ENCODE results near the gene C10orf90.

Gene C10orf90

DNA sequence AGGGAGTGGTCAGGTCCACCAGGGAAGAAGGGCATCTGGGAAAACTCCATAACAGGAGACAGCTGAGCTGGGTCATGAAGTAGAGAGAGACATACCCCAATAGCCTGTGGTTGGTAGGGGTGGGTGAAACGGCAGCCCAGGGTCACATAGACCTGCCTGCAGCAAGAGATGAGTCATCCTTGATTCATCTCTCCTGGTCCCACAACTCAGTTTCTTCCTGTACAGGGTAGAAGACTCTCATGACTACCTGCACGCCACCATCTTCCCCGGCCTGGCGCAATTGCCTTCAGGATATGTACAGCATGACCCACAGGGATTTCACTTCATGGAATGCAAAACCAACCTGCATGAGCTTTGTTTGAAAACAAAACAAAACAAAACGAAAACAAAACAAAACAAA is 237.1 kb downstream of the C10orf90 start:
- no peaks in the 10 kb centered on the region for H3K27me3 ChIP-seq (ENCODE audit: insufficient read depth, low read depth)
- H3K79me2 ChIP-seq (ENCODE audit: insufficient read depth, low read depth) = no peaks in the 10 kb centered on the region
- no peaks in the 10 kb centered on the region for H4K20me1 ChIP-seq (ENCODE audit: insufficient read depth)
- no peak overlapping the region for H3K27ac ChIP-seq
- H3K36me3 ChIP-seq (ENCODE audit: insufficient read depth) = no peaks in the 10 kb centered on the region
- TF ChIP-seq CTCF (conservative IDR thresholded peaks at IDR 0.05; ENCODE audit: low read depth, low read length) = no peak
- H2AFZ ChIP-seq (ENCODE audit: low read depth) = no peak overlapping the region
- no peak overlapping the region for H3K9ac ChIP-seq
- H3K4me3 ChIP-seq (IDR thresholded peaks at IDR 0.05; ENCODE audit: insufficient read depth, low read depth, low read length) = no peak overlapping the region
- no peaks in the 10 kb centered on the region for H3K4me1 ChIP-seq (ENCODE audit: low read depth, poor library complexity, severe bottlenecking)
- no peak overlapping the region for H3K4me2 ChIP-seq

GRCh38 chr10:126432507-126432906 is 238.0 kb downstream of the C10orf90 start:
- no peak for TF ChIP-seq CTCF (conservative IDR thresholded peaks at IDR 0.05; ENCODE audit: low read depth, low read length)
- Histone ChIP-seq H3K4me1 (ENCODE audit: low read depth, poor library complexity, severe bottlenecking) (no peaks in the 10 kb centered on the region), H3K27ac (no peak overlapping the region), H3K4me2 (no peak overlapping the region), H4K20me1 (ENCODE audit: insufficient read depth) (no peaks in the 10 kb centered on the region), H2AFZ (ENCODE audit: low read depth) (no peak overlapping the region), H3K79me2 (ENCODE audit: insufficient read depth, low read depth) (no peaks in the 10 kb centered on the region), H3K36me3 (ENCODE audit: insufficient read depth) (no peaks in the 10 kb centered on the region), H3K4me3 (IDR thresholded peaks at IDR 0.05; ENCODE audit: insufficient read depth, low read depth, low read length) (no peak overlapping the region), H3K9ac (no peak overlapping the region), H3K27me3 (ENCODE audit: insufficient read depth, low read depth) (no peaks in the 10 kb centered on the region)

DNA sequence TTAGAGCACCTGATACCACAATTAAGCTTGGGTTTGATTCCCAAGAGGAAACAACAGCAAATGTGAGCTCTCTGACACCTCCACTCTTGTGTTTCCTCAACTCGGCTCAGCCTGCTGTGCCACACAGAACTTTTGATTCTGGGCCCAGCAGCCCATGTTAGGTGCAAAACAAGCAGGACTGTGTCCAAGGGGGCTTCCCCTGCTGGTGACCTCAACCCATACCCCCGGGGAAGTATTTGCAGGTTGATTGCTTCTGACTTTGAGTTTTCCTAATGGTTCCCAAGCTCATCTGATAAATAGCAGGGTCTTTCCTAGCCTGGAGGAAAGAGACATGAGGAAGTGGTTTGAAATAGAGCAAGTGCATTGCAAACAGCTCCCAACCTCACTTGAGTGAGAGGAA is 238.7 kb downstream of the C10orf90 start:
- Histone ChIP-seq H4K20me1 (ENCODE audit: insufficient read depth) (no peaks in the 10 kb centered on the region), H3K79me2 (ENCODE audit: insufficient read depth, low read depth) (no peaks in the 10 kb centered on the region), H3K4me1 (ENCODE audit: low read depth, poor library complexity, severe bottlenecking) (no peaks in the 10 kb centered on the region), H3K9ac (no peak overlapping the region), H3K27ac (no peak overlapping the region), H2AFZ (ENCODE audit: low read depth) (no peak overlapping the region), H3K4me3 (IDR thresholded peaks at IDR 0.05; ENCODE audit: insufficient read depth, low read depth, low read length) (no peak overlapping the region), H3K4me2 (no peak overlapping the region), H3K27me3 (ENCODE audit: insufficient read depth, low read depth) (no peaks in the 10 kb centered on the region), H3K36me3 (ENCODE audit: insufficient read depth) (no peaks in the 10 kb centered on the region)
- TF ChIP-seq CTCF (conservative IDR thresholded peaks at IDR 0.05; ENCODE audit: low read depth, low read length) = no peak

DNA sequence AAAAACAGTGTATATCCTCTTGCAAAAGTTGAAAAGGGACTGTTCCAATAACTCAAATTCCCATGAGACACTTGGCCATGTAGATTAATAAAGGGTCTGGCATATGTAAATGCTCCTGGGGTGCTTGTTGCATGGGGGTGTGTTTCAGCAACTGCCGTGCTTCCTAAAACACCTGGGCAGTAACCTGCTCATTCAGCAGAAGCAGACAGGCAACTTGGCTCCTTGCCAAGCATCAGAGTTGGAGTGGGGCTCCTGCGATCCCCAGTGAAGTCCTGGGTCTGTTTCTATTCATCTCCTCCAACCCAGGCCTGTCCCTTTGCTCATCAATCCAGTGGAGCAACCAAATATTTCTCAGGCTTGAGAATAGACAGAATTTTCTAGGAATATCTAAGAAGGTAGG is 240.0 kb downstream of the C10orf90 start:
- H4K20me1 ChIP-seq (ENCODE audit: insufficient read depth) = no peaks in the 10 kb centered on the region
- H3K27me3 ChIP-seq (ENCODE audit: insufficient read depth, low read depth) = no peaks in the 10 kb centered on the region
- no peak overlapping the region for H3K4me3 ChIP-seq (IDR thresholded peaks at IDR 0.05; ENCODE audit: insufficient read depth, low read depth, low read length)
- H3K9ac ChIP-seq = no peak overlapping the region
- no peaks in the 10 kb centered on the region for H3K4me1 ChIP-seq (ENCODE audit: low read depth, poor library complexity, severe bottlenecking)
- no peak for TF ChIP-seq CTCF (conservative IDR thresholded peaks at IDR 0.05; ENCODE audit: low read depth, low read length)
- H3K27ac ChIP-seq = no peak overlapping the region
- no peaks in the 10 kb centered on the region for H3K79me2 ChIP-seq (ENCODE audit: insufficient read depth, low read depth)
- H3K4me2 ChIP-seq = no peak overlapping the region
- H3K36me3 ChIP-seq (ENCODE audit: insufficient read depth) = no peaks in the 10 kb centered on the region
- no peak overlapping the region for H2AFZ ChIP-seq (ENCODE audit: low read depth)

- Histone ChIP-seq H4K20me1 (ENCODE audit: insufficient read depth) (no peaks in the 10 kb centered on the region), H3K4me3 (IDR thresholded peaks at IDR 0.05; ENCODE audit: insufficient read depth, low read depth, low read length) (no peak overlapping the region)
These were observed 241.2 kb downstream of the C10orf90 start for GRCh38 chr10:126429275-126429674.

More at GRCh38 chr10:126429275-126429674, 241.2 kb downstream of the C10orf90 start:
- H3K27me3 ChIP-seq (ENCODE audit: insufficient read depth, low read depth) = no peaks in the 10 kb centered on the region
- no peaks in the 10 kb centered on the region for H3K4me1 ChIP-seq (ENCODE audit: low read depth, poor library complexity, severe bottlenecking)
- no peak overlapping the region for H3K4me2 ChIP-seq
- no peak overlapping the region for H3K9ac ChIP-seq
- H3K27ac ChIP-seq = no peak overlapping the region
- no peaks in the 10 kb centered on the region for H3K36me3 ChIP-seq (ENCODE audit: insufficient read depth)
- H2AFZ ChIP-seq (ENCODE audit: low read depth) = no peak overlapping the region
- no peak for TF ChIP-seq CTCF (conservative IDR thresholded peaks at IDR 0.05; ENCODE audit: low read depth, low read length)
- H3K79me2 ChIP-seq (ENCODE audit: insufficient read depth, low read depth) = no peaks in the 10 kb centered on the region

All from KMS-11 (cell line).